Measurements from ENCODE around the gene KLK5. TPM values are rescaled to one million over a fixed set of nuclear protein-coding genes. Genes with fewer than 3 reads are reported as not detected.
"Not testable (repeated sequence)": the region's sequence is repeated elsewhere in the genome, so short reads cannot be mapped to it uniquely, and the experiment has no call there.

The KLK5 gene
- total RNA-seq, 4 donors from 2014 or later = 1.2 TPM; not detected in 3

DNA sequence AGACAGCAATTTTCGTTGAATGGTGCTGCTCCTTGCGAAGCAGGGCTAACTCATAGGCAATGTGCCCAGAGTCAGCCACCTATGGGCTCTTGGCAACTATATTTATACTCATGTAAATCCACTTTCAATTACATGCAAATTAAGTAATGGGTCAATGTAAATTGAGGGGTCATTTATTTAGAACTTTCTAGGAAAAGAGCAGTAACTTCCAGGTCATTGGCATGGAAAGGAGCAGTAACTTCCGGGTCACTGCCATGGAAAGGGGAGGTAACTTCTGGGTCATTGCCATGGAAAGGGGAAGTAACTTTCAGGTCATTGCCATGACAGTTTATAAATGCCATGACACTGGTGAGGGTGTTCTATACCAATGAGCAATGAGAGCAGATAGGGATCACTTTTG, 53.3 kb downstream of the KLK5 start:
- Histone ChIP-seq H3K27ac (no peak overlapping the region), H3K36me3 (no peaks in the 10 kb centered on the region), H3K4me1 (no peaks in the 10 kb centered on the region), H3K27me3 (peaks cover 66% of the 10 kb centered on the region), H3K4me3 (no peak overlapping the region), H3K9me3 (no peaks in the 10 kb centered on the region)
- no peak for ATAC-seq
- TF ChIP-seq POLR2AphosphoS5 (IDR thresholded peaks at IDR 0.05) (no peak), POLR2A (IDR thresholded peaks at IDR 0.05) (no peak), EP300 (IDR thresholded peaks at IDR 0.05) (no peak)
- TF ChIP-seq, protein P1, sequence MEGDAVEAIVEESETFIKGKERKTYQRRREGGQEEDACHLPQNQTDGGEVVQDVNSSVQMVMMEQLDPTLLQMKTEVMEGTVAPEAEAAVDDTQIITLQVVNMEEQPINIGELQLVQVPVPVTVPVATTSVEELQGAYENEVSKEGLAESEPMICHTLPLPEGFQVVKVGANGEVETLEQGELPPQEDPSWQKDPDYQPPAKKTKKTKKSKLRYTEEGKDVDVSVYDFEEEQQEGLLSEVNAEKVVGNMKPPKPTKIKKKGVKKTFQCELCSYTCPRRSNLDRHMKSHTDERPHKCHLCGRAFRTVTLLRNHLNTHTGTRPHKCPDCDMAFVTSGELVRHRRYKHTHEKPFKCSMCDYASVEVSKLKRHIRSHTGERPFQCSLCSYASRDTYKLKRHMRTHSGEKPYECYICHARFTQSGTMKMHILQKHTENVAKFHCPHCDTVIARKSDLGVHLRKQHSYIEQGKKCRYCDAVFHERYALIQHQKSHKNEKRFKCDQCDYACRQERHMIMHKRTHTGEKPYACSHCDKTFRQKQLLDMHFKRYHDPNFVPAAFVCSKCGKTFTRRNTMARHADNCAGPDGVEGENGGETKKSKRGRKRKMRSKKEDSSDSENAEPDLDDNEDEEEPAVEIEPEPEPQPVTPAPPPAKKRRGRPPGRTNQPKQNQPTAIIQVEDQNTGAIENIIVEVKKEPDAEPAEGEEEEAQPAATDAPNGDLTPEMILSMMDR (IDR thresholded peaks at IDR 0.05) = no peak
- 79 to 100% methylated on average over 3 of the region's 3 CpGs for WGBS, 2 donors (ENCODE audit: low coverage in 1 of 2)

DNA sequence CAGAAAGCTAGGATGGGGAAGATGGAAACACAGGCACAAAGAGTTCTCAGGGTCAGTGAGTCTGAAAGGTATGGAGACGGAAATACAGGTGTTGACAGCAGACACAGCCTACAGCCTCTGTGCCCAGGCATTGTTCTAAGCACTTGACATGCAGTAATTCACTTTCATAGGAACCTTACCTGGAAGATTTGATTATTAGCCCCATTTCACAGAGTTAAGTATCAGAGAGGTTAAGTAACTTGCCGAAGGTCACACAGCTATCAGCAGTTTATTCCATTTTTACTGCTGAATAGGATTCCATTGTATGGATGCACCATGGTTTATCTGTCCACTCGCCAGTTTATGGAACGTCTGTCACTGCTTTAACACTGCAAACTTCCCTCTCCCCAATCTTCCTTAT, 54.8 kb downstream of the KLK5 start:
- H3K4me3 ChIP-seq = no peak overlapping the region
- TF ChIP-seq, protein P1 (IDR thresholded peaks at IDR 0.05) = no peak
- ATAC-seq = no peak
- H3K27me3 ChIP-seq = peaks cover 63% of the 10 kb centered on the region
- no peaks in the 10 kb centered on the region for H3K4me1 ChIP-seq
- H3K36me3 ChIP-seq = no peaks in the 10 kb centered on the region
- 67% methylated on average over 4 of the region's 4 CpGs for WGBS, 2 donors (ENCODE audit: low coverage in 1 of 2)
- H3K27ac ChIP-seq = no peak overlapping the region
- no peaks in the 10 kb centered on the region for H3K9me3 ChIP-seq

DNA sequence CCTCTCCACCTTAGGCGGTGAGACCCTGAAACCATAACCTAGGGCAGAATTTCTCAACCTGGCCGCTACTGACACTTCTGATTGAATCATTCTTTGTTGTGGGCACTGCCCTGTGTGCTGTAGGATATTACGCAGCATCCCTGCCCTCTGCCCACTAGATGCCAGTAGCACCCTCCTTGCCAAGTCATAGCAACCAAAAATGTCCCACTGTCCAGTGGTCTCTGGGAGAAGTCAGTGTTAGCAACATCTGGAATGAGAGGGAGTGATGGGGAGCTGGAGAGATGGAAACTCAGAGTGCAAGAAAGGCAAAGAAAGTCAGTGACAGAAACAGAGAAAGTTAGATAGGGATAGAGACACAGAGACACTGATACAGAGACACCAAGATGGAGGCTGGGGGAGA, 55.2 kb downstream of the KLK5 start:
- no peak overlapping the region for H3K4me3 ChIP-seq
- no peak for TF ChIP-seq EP300 (IDR thresholded peaks at IDR 0.05)
- TF ChIP-seq POLR2A (IDR thresholded peaks at IDR 0.05) = no peak
- TF ChIP-seq, protein P1 (IDR thresholded peaks at IDR 0.05) = no peak
- TF ChIP-seq POLR2AphosphoS5 (IDR thresholded peaks at IDR 0.05) = no peak
- no peaks in the 10 kb centered on the region for H3K4me1 ChIP-seq
- H3K36me3 ChIP-seq = no peaks in the 10 kb centered on the region
- peaks cover 67% of the 10 kb centered on the region for H3K27me3 ChIP-seq
- no peak overlapping the region for H3K27ac ChIP-seq
- no peaks in the 10 kb centered on the region for H3K9me3 ChIP-seq
- no peak for ATAC-seq
- WGBS, 2 donors (ENCODE audit: low coverage in 1 of 2) = no CpG with 5 or more reads among the region's 3 CpGs

DNA sequence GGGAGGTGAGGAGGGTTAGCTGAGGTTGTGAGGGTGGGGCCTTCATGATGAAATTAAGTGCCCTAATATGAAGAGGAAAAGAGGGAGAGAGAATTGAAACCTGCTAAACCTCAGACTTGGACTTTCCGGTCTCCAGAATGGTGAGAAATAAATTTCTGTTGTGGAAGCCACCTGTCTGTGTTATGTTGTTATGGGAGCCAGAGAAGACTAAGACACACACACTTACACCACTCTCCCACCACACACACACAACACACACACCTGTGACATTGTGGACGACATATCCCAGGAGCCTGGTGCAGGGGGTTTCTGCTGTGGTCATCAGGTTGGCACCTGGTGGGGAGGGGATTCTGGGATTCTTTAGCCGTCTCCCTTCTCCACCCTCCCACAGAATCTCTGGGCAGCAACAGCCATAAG, 55.6 kb downstream of the KLK5 start:
- no peaks in the 10 kb centered on the region for H3K4me1 ChIP-seq
- TF ChIP-seq EP300 (IDR thresholded peaks at IDR 0.05) = no peak
- no peak for TF ChIP-seq POLR2AphosphoS5 (IDR thresholded peaks at IDR 0.05)
- TF ChIP-seq POLR2A (IDR thresholded peaks at IDR 0.05) = no peak
- TF ChIP-seq, protein P1 (IDR thresholded peaks at IDR 0.05) = no peak
- H3K4me3 ChIP-seq = no peak overlapping the region
- H3K36me3 ChIP-seq = no peaks in the 10 kb centered on the region
- peaks cover 70% of the 10 kb centered on the region for H3K27me3 ChIP-seq
- H3K27ac ChIP-seq = no peak overlapping the region
- no peaks in the 10 kb centered on the region for H3K9me3 ChIP-seq
- 88% methylated on average over 1 of the region's 3 CpGs; no CpG with 5 or more reads in 1 of the 2 donors for WGBS, 2 donors (ENCODE audit: low coverage in 1 of 2)
- ATAC-seq = no peak

DNA sequence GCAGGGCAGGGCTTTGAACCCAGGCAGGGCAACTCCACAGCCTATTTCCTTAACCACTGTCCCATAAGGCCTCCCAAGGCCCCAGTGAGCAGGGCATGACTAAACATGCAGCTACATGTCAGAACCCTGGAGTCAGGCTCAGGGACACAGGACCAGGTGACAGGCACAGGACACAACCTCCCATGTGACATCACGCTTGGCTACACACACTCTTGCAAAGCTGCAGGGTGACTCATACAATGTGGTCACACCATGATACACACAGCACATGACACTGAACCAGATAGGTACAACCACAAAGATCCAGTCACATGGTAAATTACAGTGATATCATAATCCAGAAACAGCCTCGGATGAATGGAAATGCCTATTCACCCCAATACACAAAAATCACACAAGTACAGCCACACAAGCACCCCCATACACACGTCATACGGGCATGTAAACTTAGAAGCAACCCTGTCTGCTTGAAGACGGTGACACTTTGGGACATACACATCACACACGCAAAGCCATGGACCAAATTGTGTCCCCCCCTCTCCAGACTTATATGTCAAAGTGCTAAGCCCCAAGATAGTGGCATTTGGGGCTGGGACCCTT, 56.1 kb downstream of the KLK5 start:
- peaks cover 75% of the 10 kb centered on the region for H3K27me3 ChIP-seq
- no peaks in the 10 kb centered on the region for H3K36me3 ChIP-seq
- no peak overlapping the region for H3K4me3 ChIP-seq
- no peaks in the 10 kb centered on the region for H3K4me1 ChIP-seq
- no peaks in the 10 kb centered on the region for H3K9me3 ChIP-seq
- 37 to 69% methylated on average over 2 to 6 of the region's 6 CpGs for WGBS, 2 donors (ENCODE audit: low coverage in 1 of 2)
- no peak for ATAC-seq
- TF ChIP-seq POLR2A (IDR thresholded peaks at IDR 0.05) (no peak), EP300 (IDR thresholded peaks at IDR 0.05) (no peak), POLR2AphosphoS5 (IDR thresholded peaks at IDR 0.05) (no peak)
- TF ChIP-seq, protein P1 (IDR thresholded peaks at IDR 0.05) = no peak
- no peak overlapping the region for H3K27ac ChIP-seq

DNA sequence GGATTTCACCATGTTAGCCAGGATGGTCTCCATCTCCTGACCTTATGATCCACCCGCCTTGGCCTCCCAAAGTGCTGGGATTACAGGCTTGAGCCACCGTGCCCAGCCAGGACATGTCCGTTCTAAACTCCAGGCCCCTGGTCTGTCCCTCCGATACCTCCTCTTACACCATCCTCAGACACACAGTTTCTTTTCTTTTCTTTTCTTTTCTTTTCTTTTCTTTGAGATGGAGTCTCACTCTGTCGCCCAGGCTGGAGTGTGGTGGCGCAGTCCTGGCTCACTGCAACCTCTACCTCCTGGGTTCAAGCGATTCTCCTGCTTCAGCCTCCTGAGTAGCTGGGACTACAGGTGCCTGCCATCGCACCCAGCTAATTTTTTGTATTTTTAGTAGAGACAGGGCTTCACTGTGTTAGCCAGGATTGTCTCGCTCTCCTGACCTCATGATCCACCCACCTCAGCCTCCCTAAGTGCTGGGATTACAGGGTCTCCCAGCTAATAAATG, 56.7 kb downstream of the KLK5 start:
- ATAC-seq, H3K36me3 ChIP-seq, H3K4me3 ChIP-seq, H3K9me3 ChIP-seq, H3K27ac ChIP-seq, H3K4me1 ChIP-seq: not testable (repeated sequence)
- WGBS, 2 donors (ENCODE audit: low coverage in 1 of 2) = 78 to 80% methylated on average over 3 to 9 of the region's 9 CpGs
- peaks cover 80% of the 10 kb centered on the region for H3K27me3 ChIP-seq

Data from gastroesophageal sphincter (tissue), 4 donors.